GM20431 (cell line): ENCODE data around the gene PRCP.

Source experiments
- in situ Hi-C: fragments of 300-500 bp; cut with MseI, MboI; formaldehyde crosslinking; loops from one replicate; pipeline ENCODE4 v1.15.0; 2020; ENCODE audit warnings: low sequenced_read_pairs; ENCODE audit not compliant: unreplicated experiment

PRCP gene

DNA sequence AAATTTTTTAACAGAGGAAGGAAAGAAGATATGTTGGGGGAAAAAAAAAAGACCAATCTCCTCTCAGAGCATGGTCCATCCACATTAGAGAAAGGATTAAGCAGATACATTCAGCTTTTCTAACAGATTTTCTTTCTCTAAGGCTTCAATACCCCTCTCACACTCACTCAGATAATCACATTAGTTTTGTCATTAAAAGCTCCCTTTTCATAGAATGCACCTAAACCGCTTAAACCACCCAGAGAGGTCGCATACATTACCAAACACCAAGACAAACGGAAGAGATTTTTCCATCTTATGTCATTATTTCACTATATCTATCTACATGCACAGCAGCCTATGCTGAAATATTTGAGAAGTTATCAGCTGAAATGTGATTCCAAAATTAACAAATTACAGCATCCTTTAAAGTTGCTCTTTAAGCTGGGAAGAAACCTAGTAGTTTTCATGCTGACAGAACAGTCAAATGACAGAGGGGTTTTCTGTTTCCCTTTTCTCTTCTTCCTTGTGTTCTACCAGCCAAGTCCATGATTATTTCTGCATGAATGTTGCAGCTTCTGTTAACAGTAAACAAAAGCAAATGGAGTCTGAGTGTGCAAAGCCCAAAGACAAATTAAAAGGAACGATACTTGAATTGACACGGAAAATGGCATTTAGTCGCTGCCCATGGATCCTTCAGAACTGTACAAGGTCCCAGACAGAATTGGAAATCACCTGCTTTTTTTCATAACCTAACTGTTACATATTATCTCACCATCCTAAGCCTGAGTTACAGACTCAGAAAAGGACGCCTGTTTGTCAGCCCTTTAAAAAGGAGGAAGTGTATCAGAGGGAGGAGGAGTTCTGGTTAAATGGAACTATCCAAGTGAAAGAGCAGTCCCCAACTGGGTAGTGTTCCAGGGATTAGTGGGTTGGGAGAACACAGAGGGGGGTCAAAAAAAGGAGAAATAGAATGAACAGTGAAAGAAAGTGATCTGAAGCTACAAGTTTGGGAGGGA, 54.6 kb downstream of the PRCP start:
- in situ Hi-C loops = loop anchor here (25.0 kb wide), 1 partner anchor 967 kb away; no protein-coding TSS in a partner anchor

DNA sequence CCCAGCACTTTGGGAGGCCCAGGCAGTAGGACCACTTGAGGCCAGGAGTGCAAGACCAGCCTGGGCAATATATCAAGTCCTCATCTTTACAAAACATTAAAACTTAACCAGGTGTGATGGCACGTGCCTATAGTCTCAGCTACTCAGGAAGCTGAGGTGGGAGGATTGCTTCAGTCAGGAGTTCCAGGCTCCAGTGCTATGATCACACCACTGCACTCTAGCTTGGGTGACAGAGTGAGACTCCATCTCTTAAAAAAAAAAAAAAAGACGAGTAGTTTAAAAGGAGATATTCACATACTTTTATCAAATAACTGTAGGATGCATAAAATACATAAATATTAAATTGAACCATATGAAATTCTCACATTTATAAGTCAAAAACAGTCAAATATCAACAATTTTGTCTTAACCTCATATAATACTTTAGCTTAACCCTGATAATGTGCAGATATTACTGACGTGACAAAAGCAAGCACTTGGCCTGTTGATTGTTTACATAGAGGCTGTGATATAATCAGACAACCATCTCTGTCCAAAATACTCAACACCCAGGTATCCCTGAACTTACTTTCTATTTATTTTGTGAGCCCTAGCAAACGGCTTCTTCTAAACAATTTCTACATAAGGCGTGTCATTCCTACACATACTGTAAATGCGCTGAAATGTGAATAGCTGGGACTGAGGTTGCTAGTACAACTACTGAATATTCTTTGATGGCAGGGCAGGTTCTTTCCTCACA, 57.0 kb downstream of the PRCP start:
- in situ Hi-C loops = loop anchor here (25.0 kb wide), 1 partner anchor 969 kb away; no protein-coding TSS in a partner anchor

DNA sequence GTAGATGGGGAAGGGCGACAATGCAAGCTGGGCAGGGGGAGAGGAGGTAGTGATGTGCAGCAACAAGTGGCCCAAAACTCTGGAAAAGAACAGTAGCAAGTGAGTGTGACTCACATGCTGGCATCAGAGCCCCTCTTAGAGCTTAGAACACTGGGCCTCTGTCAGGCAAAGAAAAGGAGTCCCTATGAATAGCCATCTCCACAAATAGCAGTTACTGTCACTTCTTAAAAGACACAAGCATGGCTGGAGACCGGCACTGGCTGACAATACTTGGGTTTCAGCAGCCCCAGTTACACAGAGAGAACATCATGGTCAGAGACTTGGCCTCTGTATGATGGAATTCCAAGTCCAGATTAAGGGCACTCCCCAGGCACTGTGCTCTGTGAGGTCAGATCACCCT, 58.2 kb downstream of the PRCP start:
- in situ Hi-C loops = loop anchor here (25.0 kb wide), 1 partner anchor 970 kb away; no protein-coding TSS in a partner anchor

DNA sequence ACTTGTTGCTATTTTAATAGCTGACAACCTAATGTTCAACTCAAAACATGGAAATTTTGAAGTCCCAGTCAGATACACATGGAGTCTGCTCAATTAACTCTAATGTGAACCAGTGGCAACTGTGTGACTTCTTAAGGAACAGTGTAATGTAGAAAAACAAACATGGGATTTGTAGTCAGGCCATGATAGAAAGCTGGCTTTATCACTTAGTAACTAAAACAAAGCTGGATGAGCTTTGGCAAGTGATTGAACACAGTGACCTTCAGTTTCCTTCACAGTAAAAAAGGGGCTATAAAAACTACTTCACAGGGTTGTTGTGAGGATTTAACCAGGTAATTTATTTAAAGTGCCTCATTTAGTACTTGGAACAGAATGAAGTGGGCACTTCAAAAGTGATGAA, 62.6 kb downstream of the PRCP start:
- in situ Hi-C loops = loop anchor here (25.0 kb wide), 1 partner anchor 975 kb away; no protein-coding TSS in a partner anchor

DNA sequence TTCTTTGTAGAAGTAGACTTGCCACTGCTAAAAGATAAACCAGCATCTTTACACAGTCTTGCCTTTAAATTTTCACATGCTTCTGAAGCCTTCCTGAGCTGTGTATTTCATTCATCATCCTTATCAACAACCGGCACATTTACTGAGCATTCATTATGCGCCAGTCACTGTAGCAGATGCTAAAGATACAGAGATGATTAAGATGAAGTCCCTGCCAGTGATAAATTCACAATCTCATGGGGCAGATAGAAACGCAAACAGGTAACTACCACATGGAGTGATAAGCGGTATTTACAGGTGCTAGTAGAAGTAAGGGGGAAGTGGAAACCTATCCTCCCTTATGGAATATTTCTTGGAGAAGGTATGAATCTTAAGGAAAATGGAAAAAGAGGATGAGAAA, 67.2 kb downstream of the PRCP start:
- in situ Hi-C loops = loop anchor here (25.0 kb wide), 1 partner anchor 979 kb away; no protein-coding TSS in a partner anchor

DNA sequence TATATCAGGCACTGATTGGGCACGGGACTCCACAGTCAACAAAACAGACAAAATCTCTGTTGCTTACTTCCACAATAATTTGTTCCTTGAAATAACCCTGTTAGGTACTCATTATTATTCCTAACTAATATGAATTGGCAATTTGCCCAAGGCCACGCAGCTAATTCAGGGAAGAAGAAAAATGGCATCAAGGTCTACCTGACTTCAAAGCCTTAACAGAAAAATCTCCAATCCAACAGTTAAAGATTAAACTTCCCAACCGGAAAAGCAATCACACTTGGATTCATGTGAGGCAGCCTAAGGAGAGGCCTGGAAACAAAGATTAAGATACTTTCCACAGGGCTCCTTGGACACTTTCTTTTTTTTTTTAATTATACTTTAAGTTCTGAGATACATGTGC, 68.9 kb downstream of the PRCP start:
- in situ Hi-C loops = loop anchor here (25.0 kb wide), 1 partner anchor 981 kb away; no protein-coding TSS in a partner anchor

DNA sequence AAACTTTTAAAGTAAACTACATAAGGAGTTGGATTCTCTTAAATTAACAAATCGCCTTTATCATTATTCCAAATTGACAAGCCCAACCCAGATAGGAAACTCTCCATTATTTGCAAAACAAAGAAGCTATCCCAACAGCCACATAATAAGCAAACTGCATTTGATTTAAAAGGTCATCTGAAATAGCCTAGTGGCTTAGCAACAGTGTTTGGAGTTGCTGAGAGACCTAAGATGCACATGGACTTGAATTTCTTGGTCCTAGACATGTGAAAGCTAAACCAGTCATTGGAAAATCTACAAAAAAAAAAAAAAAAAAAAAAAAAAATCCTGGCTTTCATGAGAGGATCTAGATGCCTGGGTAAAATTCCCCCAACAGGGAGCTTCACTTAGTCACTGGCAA, 69.5 kb downstream of the PRCP start:
- in situ Hi-C loops = loop anchor here (25.0 kb wide), 1 partner anchor 982 kb away; no protein-coding TSS in a partner anchor

DNA sequence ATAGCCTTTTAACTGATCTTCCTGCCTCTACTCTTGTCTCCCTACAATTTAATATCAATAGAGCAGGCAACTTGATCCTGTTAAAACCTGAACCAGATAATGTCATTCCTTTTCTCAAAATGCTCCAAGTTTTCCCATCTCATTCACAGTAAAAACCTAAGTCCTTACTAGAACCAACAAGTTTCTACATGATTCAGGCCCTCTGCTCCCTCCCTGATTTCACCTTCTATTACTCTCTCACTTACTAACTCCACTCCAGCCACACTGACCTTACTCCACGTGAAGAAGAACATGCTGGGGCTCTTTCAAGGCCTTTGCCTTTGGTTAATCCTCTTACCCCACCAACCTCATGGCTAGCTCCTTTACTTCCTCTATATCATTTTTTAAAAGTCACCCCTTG, 71.1 kb downstream of the PRCP start:
- in situ Hi-C loops = loop anchor here (25.0 kb wide), 1 partner anchor 983 kb away; no protein-coding TSS in a partner anchor

DNA sequence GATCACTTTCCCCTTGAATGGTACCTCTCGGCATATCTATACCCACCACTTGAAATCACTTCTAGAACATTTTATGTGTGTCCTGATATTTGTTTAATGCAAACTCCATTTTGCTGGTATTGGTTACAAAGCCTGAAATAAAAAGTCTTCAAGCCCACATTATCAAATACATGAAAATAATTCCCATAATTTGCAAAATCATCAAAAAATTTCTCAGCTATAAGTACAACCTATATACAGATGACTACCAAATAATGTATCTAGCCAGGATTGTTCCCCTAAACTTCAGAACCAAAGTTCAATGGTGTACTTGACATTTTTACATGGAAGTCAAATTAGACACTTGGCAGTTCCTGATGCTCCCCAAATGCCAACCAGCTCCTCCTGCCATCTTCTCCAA, 71.8 kb downstream of the PRCP start:
- in situ Hi-C loops = loop anchor here (25.0 kb wide), 1 partner anchor 984 kb away; no protein-coding TSS in a partner anchor

DNA sequence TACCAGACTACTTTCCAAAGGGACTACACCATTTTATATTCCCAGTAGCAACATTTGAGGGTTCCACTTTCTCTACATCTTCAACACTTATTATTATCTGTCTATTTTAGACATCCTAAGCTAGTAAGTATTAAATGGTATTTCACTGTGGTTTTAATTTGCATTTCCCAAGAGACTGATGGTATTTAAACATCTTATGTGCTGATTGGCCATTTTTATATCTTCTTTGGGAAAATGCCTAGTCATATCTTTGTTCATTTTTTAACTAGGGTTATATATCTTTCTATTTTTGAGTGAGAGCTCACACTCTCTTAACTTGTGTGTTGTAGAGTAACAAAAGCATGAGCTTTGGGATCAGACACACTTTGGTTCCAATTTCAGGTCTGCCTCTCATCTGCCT, 73.7 kb downstream of the PRCP start:
- in situ Hi-C loops = loop anchor here (25.0 kb wide), 1 partner anchor 986 kb away; no protein-coding TSS in a partner anchor

DNA sequence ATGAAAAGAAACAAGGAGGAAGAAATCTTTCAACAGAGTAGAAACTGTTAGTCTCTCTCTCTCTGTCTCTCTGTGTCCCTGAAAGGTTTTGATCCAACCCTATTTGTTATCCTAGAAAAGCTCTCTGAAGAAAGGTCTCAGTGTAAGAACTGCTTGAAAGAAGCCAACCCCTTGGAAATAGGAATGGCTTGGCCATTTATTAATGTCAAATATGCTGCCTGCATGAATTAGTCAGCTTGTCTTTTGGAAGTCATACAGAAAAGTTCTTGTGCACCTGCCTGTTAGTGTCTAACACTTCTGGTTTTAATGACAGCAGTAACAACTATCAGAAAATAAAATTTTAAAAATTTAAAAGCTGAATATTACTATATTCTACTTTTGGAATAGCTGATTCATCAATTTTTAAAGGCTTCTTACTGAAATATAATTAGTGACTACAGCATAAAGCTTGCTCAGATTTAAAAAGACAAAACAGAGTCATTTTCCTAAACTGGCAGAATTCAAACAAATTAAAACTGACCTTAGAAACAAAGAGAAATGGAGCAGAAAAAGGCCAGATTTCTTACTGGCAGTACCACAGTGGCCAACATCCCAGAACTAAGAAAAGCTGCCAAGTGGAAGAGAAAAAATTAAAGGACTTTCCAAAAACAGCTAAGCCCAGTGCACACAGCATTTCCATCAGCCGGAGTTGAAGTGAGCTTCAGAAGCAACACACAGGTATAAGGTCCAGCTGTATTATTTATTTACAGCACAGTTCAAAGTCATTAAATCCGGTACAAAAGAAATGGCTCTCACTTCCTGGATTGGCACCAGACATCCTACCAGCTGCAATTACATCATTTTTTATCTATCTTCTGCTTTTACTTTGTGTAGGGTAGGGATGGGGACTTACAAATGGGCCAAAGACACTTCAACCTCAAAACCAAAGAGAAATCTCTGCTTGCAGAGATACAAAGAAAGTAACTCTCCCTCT, 76.3 kb downstream of the PRCP start:
- in situ Hi-C loops = no loop called here

DNA sequence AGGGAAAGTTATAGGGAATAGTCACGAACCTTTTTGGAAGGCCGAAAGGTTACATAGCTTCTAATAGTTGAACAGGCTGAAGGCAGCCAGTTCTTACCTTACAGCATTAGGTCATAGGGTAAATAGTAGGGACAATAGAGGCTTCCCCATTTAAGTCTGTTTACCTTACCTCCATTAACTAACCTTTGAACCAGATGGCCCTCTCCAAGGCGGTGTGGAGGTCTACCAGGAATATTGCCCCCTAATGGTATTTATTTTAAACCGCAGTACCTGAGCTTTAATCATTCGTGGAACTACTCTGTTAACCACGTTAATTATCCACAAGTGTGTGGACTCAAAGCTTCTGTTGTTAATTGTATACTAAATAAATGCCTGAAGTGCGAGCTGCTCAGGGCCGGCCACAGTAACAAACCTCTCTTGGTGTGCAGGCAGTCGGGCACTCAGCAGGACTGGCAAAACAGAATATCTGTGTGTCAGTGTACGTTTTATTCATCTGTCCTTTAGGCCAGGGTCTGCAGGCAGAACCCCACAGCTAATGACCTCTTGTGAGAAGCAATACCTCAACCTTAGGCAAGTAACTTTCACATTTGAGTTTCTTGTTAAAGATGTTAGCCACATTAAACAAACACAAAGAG, 81.7 kb downstream of the PRCP start:
- in situ Hi-C loops = no loop called here

DNA sequence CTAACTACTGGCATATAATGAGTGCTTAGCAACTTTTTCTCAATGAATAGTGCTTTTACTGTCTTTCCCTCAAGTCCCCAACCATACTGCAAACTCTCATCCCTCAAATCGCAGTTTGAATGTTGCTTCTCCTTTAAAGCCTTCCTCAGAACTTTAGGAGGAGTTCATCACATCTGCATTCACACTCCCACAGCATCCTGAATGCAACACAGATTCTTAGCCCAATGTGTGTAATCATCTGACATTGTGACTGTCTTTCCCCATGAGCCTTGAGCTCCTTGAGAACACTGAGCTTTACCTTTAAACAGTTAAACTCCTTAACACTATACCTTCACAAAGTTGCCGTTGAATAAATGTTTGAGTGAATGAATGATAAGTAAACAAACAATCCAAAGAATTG, 84.8 kb downstream of the PRCP start:
- in situ Hi-C loops = no loop called here

DNA sequence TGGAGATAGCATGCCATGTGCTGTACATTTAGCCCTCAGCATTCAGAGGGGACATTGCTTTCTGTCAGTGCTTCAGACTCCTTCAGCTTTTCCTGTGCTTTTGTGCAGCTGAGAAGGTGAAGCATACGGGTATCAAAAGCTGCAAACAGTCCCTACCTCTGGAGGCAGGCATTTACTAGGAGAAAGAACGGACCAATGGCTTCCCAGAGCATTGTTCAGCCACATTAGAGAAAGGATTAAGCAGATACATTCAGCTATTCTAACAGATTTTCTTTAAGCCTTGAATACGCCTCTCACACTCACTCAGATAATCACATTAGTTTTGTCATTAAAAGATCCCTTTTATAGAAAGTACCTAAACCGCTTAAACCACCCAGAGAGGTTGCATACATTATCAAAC, 85.9 kb downstream of the PRCP start:
- in situ Hi-C loops = no loop called here

DNA sequence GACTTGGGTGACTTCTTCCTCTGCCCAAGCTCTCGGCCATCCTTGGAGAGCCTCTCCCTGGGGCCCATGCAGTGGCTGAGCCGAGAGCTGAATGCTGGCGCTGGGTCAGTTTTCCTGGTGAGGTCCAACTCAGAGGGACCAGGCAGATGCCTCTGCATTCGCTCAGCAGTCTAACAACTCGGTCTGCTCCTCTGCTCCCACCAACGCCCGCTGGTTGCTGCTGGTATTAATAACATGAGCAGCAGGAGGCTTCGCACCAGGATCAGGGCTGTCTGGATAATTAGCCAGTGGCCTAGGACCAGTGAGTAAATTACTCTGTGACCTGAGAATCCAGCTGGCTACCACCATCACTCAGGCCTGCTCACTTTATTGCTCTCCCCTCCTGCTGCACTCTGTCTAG, 88.9 kb downstream of the PRCP start:
- in situ Hi-C loops = no loop called here

DNA sequence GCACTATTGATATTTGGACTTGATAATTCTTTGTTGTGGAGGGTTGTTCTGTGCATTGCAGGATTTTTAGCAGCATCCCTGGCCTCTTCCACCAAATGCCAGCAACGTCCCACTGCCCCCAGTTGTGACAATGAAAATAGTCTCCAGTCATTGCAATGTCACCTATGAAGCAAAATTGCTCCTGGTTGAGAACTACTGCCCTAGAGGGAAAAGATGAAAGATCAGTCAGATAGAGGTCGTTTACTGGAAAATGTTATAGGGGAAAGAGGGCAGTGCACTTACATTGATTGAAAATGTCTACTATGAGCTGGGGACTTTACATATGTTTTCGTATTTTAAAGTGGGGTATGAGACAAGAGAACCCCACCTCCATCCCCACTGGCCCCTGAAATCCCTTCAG, 89.5 kb downstream of the PRCP start:
- in situ Hi-C loops = no loop called here

DNA sequence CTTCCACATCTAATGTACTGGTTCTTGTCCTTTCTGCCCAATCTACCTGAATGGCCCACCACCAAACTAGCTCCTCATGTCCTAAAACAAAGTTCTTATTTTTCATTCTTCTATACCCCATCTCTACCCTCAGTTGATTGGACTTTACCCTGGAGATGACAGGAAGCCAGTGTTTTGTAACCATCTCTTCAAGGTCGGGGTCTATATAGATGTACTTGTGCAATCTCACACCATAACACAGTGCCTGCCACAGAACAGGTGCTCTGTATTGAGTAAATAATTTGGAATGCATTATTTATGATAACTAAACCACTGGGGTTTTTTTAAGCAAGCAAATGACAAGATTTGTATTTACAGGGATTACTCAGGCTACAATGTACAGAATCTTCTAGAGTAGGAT, 89.9 kb downstream of the PRCP start:
- in situ Hi-C loops = no loop called here

DNA sequence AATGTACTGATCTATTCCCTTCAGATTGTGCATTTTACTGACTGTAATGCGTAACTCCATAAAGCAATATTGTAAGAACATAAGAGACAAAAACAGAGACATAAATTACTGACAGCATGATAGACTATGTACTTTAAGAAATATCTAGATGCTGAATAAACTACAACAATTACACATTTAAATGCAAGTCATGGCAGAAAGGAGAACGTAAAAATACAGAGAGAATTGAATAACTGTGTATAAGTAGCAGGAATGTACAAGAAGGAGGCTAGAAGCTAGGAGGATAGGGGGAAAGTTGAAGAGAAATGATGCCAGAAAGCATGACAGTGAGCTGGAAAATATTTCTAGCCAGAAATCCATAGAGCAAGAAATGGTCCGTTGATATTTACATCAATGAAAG, 92.6 kb downstream of the PRCP start:
- in situ Hi-C loops = no loop called here

DNA sequence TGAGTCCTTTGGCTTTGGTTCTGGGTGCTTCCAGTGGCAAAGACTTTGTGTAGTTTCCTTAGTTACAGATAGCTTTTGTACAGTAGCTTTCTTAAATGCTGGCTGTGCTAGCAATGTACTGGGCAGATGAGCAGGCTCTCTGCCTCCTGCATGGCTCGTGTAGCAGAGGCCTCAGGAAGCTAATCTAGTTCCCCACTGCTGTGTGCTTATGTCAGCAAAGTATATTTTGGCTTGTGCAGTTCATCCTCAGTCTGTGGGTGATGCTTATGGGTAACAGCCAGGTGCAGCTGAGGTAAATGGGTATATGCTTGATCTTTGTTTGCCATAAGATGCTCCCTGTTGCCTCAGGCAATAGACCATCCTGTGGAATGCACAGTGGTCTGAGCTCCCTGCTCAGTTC, 97.5 kb downstream of the PRCP start:
- in situ Hi-C loops = no loop called here
